T1000 (cell line): ENCODE results near the gene TRIM36.
A peak's percentile ranks its signal among the peaks of the same experiment; 100 is the strongest.

ENCODE experiments used
- DNase-seq: peaks from one replicate; lab custom pipeline; 2025; ENCODE audit warnings: mixed read lengths; lab: John Stamatoyannopoulos, UW

The TRIM36 gene

GRCh38 chr5:115165790-115166189 lies 3.9 kb downstream of the TRIM36 start:
- no peak for DNase-seq

GRCh38 chr5:115160975-115161475 lies 8.7 kb downstream of the TRIM36 start:
- no peak for DNase-seq

DNA sequence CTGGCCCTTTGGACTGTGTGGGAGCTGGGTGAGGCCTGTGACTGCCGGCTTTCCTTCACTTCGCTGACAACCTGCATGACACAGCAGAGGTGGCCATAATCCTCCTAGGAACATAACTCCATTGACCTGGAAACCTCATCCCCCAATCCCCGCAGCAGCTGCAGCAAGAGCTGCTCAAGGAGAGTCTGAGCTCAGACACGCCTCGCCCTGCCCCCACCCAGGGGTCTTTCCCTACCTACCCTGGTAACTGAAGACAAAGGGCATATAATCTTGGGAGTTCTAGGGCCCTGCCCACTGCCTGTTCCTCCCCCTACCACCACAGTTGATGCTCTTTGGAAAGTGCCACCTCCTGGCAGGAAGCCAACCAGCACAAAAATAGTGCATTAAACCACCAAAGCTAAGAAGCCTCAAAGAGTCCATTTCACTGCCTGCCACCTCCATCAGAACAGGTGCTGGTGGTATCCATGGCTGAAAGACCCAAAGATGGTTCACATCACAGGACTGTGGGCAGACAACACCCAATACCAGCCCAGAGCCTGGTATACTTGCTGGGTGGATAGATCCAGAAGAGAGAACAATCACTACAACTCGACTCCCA lies 18.4 kb downstream of the TRIM36 start:
- no peak for DNase-seq

GRCh38 chr5:115150512-115150911 lies 19.2 kb downstream of the TRIM36 start:
- no peak for DNase-seq

DNA sequence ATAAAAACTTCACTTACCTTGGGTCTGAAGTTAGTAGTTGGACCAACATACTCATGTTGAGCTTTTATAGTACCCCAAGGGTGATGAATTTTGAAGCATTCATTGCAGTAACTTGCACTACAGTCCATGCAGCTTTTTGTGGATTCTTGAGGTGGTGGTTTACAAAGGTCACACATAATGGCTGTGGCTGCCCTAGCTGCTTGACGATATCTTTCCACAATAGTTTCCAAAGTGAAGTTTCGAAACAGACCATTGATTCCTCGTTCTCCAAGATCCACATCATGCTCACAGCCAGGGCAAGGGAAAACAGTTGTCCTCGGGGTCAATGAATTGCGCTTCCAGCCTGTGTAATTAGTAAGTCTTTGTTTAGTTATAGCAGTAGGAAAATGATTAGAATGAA lies 22.7 kb downstream of the TRIM36 start:
- DNase-seq: no peak

DNA sequence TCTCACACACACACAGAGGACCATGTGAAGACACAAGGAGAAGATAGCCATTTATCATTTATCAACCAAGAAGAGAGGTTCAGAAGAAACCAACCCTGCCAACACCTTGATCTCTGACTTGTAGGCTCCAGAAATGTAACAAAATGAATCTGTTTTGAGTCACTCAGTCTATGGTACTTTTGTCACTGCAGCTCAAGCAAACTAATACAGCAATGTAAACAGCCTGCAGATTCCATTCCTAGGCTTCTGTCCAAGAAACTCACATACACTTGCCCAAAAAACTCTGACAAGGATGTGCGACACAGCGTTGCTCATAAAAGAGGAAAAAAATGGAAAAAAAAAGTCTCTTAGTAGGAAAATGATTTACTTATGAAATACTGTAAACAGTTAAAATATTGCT lies 33.4 kb downstream of the TRIM36 start:
- no peak for DNase-seq

GRCh38 chr5:115132465-115132864 lies 37.2 kb downstream of the TRIM36 start:
- DNase-seq: no peak

DNA sequence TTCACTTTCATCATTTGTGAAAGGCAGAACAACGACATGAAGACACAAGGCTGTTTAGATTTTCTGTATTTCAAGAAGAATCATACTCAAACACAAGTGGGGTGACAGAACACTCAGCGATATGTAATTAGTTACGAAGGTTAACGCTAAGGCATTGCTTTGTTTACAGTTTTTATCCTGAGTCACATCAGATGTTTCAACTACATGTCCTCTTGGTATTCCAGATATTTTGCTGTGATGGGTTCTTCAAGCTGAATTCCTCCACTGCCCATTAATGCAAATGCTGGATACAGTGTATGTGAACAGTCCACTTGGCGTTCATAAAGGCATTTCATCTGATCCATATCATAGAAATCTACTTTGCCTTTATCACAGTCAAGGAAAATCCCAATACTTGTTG lies 43.4 kb downstream of the TRIM36 start:
- no peak for DNase-seq

GRCh38 chr5:115124741-115125140 lies 45.0 kb downstream of the TRIM36 start:
- no peak for DNase-seq

- DNase-seq: no peak
Observed at GRCh38 chr5:115116001-115116400, 53.7 kb downstream of the TRIM36 start.

GRCh38 chr5:115109840-115110239 lies 59.9 kb downstream of the TRIM36 start:
- no peak for DNase-seq

GRCh38 chr5:115109356-115109755 lies 60.4 kb downstream of the TRIM36 start:
- no peak for DNase-seq

GRCh38 chr5:115100319-115100955 lies 69.3 kb downstream of the TRIM36 start:
- peak; percentile 10 for DNase-seq

- DNase-seq: peak; percentile 23
Observed at GRCh38 chr5:115098041-115098702, 71.5 kb downstream of the TRIM36 start.

- no peak for DNase-seq
Observed at GRCh38 chr5:115097236-115097635, 72.5 kb downstream of the TRIM36 start.

DNA sequence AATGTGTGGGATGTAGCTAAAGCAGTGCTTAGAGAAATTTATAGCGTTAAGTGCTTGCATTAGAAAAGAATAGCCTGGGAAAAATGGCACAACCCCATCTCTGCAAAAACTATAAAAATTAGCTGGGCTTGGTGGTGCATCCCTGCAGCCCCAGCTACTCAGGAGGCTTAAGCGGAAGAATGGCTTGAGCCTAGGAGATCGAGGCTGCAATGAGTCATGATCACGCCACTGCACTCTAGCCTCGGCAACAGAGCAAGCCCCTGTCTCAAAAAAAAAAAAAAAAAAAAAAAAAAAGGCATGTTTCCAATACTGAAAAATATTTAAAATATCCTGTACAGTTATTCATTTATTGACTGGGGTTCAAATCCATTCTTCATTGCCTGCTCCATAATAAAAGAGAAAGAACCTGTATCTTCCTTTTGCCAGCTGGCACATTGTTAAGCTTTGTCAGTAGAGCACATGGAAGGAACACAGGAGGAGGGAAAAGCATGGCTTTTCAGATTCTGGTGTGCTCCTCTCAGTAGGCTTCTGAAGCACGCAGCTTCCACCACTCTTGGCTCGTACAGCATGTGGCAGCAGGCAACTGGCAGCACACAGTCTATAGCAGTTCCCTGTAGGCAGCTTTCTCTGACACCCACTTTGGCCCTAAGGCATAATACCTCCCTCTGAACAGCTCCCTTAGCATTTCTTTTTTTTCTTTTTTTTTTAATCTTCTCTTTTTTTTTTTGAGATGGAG lies 73.5 kb downstream of the TRIM36 start:
- no peak for DNase-seq

DNA sequence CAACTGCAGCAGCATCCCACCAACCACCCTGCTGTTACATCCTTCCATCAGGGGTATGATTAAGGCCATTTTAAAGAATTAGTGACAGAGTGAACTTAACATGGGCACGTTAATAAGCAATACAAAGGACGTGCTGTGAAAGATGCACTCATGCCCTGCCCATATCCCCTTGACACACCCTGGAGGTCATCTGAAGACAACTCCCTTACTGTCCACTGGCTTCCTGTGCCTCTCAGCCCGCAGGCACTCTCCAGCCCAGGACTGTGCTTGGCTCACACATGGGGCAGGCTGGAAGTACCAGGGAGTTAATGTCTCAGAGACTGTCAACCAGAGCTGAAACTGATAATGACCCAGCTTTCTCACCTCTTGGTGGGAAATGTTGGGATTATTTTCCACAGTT lies 81.8 kb downstream of the TRIM36 start:
- no peak for DNase-seq

GRCh38 chr5:115086473-115086872 lies 83.2 kb downstream of the TRIM36 start:
- no peak for DNase-seq

- DNase-seq: no peak
Observed at GRCh38 chr5:115084246-115084793, 85.4 kb downstream of the TRIM36 start.

GRCh38 chr5:115079924-115080623 lies 89.6 kb downstream of the TRIM36 start:
- no peak for DNase-seq
